ENCODE results near the gene ZMAT5. TPM values are rescaled to one million over a fixed set of nuclear protein-coding genes. Genes with fewer than 3 reads are reported as not detected.

ZMAT5 gene
- total and polyA plus RNA-seq, 10 of the 15 experiments (the other 5 are each of a cell fraction or from before 2014, with no cell fraction given), result 2.3 to 43.0 (median 21.9) TPM

- Histone ChIP-seq H4K20me1 (ENCODE audit: control insufficient read depth, insufficient read depth) (no peaks in the 10 kb centered on the region), H3K27ac (ENCODE audit: control insufficient read depth, insufficient read depth) (peak overlapping the region; percentile 84), H3K4me1 (ENCODE audit: control insufficient read depth, insufficient read depth, low read length) (peaks cover 4% of the 10 kb centered on the region), H2AFZ (ENCODE audit: control insufficient read depth, low read depth, low read length) (peak overlapping the region; percentile 94), H3K27me3 (replicated peaks in 1 of 2; ENCODE audit: control insufficient read depth in 2 of 2, insufficient read depth in 2 of 2, low read length in 1 of 2) (no peaks in the 10 kb centered on the region), H3K36me3 (ENCODE audit: control insufficient read depth in 2 of 2, insufficient read depth in 2 of 2, low read length in 1 of 2) (peaks cover 2 to 8% of the 10 kb centered on the region in 2 experiments), H3K4me3 (peak overlapping the region; percentile 89), H3K79me2 (ENCODE audit: control insufficient read depth, insufficient read depth, low read length) (peaks cover 30% of the 10 kb centered on the region), H3K4me2 (ENCODE audit: control insufficient read depth, insufficient read depth) (peak overlapping the region; percentile 91), H3K9ac (ENCODE audit: control insufficient read depth, insufficient read depth, low read length) (peak overlapping the region; percentile 91), H3K9me3 (replicated peaks; ENCODE audit: control insufficient read depth, insufficient read depth, low read length) (no peaks in the 10 kb centered on the region; the same call in 2 of the 3 replicates)
- DNase-seq (ENCODE audit: low read depth, low spot score) (no peak), FAIRE-seq (no peak), ATAC-seq (peak; percentile 57)
- 52% methylated on average over 15 of the region's 15 CpGs for WGBS (ENCODE audit: insufficient coverage, insufficient replicate concordance, low lambda C conversion rate, missing lambda C conversion rate)
- ChIA-PET CTCF (interaction anchor here (0.5 to 1.9 kb wide), 4 partner anchors 10 to 322 kb away, joined by 3 to 7 read pairs (median 5); no protein-coding TSS in a partner anchor), SMC1A (ENCODE audit: uncharacterized antibody, unreplicated experiment) (interaction anchor here (0.6 to 1.4 kb wide), 3 partner anchors 9 to 325 kb away, joined by 3 to 4 read pairs (median 4); no protein-coding TSS in a partner anchor), POLR2A (interaction anchor here (0.5 to 1.6 kb wide), 8 partner anchors 9 to 729 kb away, joined by 3 to 6 read pairs (median 4); partner anchors contain the start of genes ASCC2 and MTMR3), RAD21 (ENCODE audit: unreplicated experiment) (interaction anchor here (0.9 to 1.5 kb wide), 3 partner anchors 117 to 322 kb away, joined by 3 to 8 read pairs (median 3); partner anchors contain the start of gene MTMR3)
- intact Hi-C loops (cut with micrococcal nuclease; ENCODE audit: unreplicated experiment), result no loop called here
- BruUV-seq (replicated peaks), result TSS peak; percentile 91
- in situ Hi-C loops (cut with MboI), result no loop called here
- TF ChIP-seq RFX5 (IDR thresholded peaks at IDR 0.05; ENCODE audit: low read depth, low read length) (no peak), CREB1 (IDR thresholded peaks at IDR 0.05; ENCODE audit: low read depth) (no peak), BCLAF1 (IDR thresholded peaks at IDR 0.05) (no peak), PKNOX1 (IDR thresholded peaks at IDR 0.05) (no peak), ELK1 (IDR thresholded peaks at IDR 0.05; ENCODE audit: low read depth, low read length) (no peak), ZNF24 (IDR thresholded peaks at IDR 0.05) (no peak), KDM1A (IDR thresholded peaks at IDR 0.05; ENCODE audit: borderline replicate concordance) (no peak), PAX8 (IDR thresholded peaks at IDR 0.05) (no peak), E2F4 (IDR thresholded peaks at IDR 0.05; ENCODE audit: low read depth, low read length) (no peak), NR2F1 (conservative IDR thresholded peaks at IDR 0.05) (no peak), YBX1 (IDR thresholded peaks at IDR 0.05) (no peak), NBN (IDR thresholded peaks at IDR 0.05) (no peak), SMARCA5 (IDR thresholded peaks at IDR 0.05) (no peak), TCF3 (IDR thresholded peaks at IDR 0.05; ENCODE audit: borderline replicate concordance, insufficient read depth, low read depth, low read length) (0 out of 2 replicates have a peak, but pooled peaks have one; percentile 3), MEF2B (IDR thresholded peaks at IDR 0.05; ENCODE audit: partially characterized antibody, poor library complexity, severe bottlenecking) (peak; percentile 12), ZBED1 (IDR thresholded peaks at IDR 0.05; ENCODE audit: borderline replicate concordance) (no peak), TCF12 (IDR thresholded peaks at IDR 0.05; ENCODE audit: low read depth, low read length) (no peak), IKZF1 (conservative IDR thresholded peaks at IDR 0.05) (no peak), DPF2 (IDR thresholded peaks at IDR 0.05) (0 out of 2 replicates have a peak, but pooled peaks have one; percentile 39)
Measured at GRCh38 chr22:29765905-29766631, 739 bp downstream of the ZMAT5 start.

Data from GM12878 (cell line).